ENCODE results near the gene TRAF3.
"Not testable (repeated sequence)": the region's sequence is repeated elsewhere in the genome, so short reads cannot be mapped to it uniquely, and the experiment has no call there.

Gene TRAF3

GRCh38 chr14:102892651-102893050, 115.4 kb downstream of the TRAF3 start:
- DNase-seq (ENCODE audit: low spot score), result no peak

- no peak for DNase-seq (ENCODE audit: low spot score)
These were observed 116.2 kb downstream of the TRAF3 start for GRCh38 chr14:102893452-102893851.

- not testable (repeated sequence) for DNase-seq (ENCODE audit: low spot score)
These were observed 119.5 kb downstream of the TRAF3 start for GRCh38 chr14:102896735-102897134.

- no peak for DNase-seq (ENCODE audit: low spot score)
These were observed 120.2 kb downstream of the TRAF3 start for GRCh38 chr14:102897299-102898027.

GRCh38 chr14:102898298-102898697, 121.0 kb downstream of the TRAF3 start:
- DNase-seq (ENCODE audit: low spot score), result no peak

GRCh38 chr14:102898776-102899515, 121.7 kb downstream of the TRAF3 start:
- DNase-seq (ENCODE audit: low spot score), result no peak

- no peak for DNase-seq (ENCODE audit: low spot score)
These were observed 122.3 kb downstream of the TRAF3 start for GRCh38 chr14:102899516-102899900.

GRCh38 chr14:102900631-102901571, 123.7 kb downstream of the TRAF3 start:
- DNase-seq (ENCODE audit: low spot score), result no peak

- no peak for DNase-seq (ENCODE audit: low spot score)
These were observed 124.4 kb downstream of the TRAF3 start for GRCh38 chr14:102901633-102902032.

GRCh38 chr14:102902086-102902485, 124.8 kb downstream of the TRAF3 start:
- DNase-seq (ENCODE audit: low spot score), result no peak

GRCh38 chr14:102902523-102903247, 125.4 kb downstream of the TRAF3 start:
- DNase-seq (ENCODE audit: low spot score), result no peak

- DNase-seq (ENCODE audit: low spot score), result no peak
These were observed 126.1 kb downstream of the TRAF3 start for GRCh38 chr14:102903248-102903888.

- DNase-seq (ENCODE audit: low spot score), result no peak
These were observed 126.8 kb downstream of the TRAF3 start for GRCh38 chr14:102903889-102904512.

GRCh38 chr14:102905116-102906108, 128.2 kb downstream of the TRAF3 start:
- DNase-seq (ENCODE audit: low spot score), result no peak

GRCh38 chr14:102906616-102907302, 129.5 kb downstream of the TRAF3 start:
- DNase-seq (ENCODE audit: low spot score), result no peak

GRCh38 chr14:102907303-102907844, 130.1 kb downstream of the TRAF3 start:
- no peak for DNase-seq (ENCODE audit: low spot score)

- no peak for DNase-seq (ENCODE audit: low spot score)
These were observed 130.9 kb downstream of the TRAF3 start for GRCh38 chr14:102907980-102908730.
